Endothelial cell (in vitro differentiated cells): Measurements from ENCODE around the gene CRYL1. TPM values are rescaled to one million over a fixed set of nuclear protein-coding genes. Genes with fewer than 3 reads are reported as not detected.

Source experiments
- DNase-seq: peaks from one replicate; pipeline ENCODE4 v3.0.0; 2021; ENCODE audit warnings: low spot score
- H3K27ac Mint-ChIP-seq: one replicate; pipeline ENCODE4 v1.8.0; 2021; ENCODE audit warnings: mixed read lengths, inconsistent platforms; ENCODE audit not compliant: unreplicated experiment
- H3K27me3 Mint-ChIP-seq: one replicate; pipeline ENCODE4 v1.8.0; 2021; ENCODE audit warnings: mild to moderate bottlenecking, moderate library complexity, mixed read lengths, inconsistent platforms; ENCODE audit not compliant: unreplicated experiment
- H3K36me3 Mint-ChIP-seq: one replicate; pipeline ENCODE4 v1.8.0; 2021; ENCODE audit warnings: mild to moderate bottlenecking, low read depth, mixed read lengths, inconsistent platforms; ENCODE audit not compliant: unreplicated experiment
- H3K4me1 Mint-ChIP-seq: one replicate; pipeline ENCODE4 v1.8.0; 2021; ENCODE audit warnings: mild to moderate bottlenecking, mixed read lengths, inconsistent platforms; ENCODE audit not compliant: unreplicated experiment
- H3K4me3 Mint-ChIP-seq: one replicate; pipeline ENCODE4 v1.8.0; 2021; ENCODE audit warnings: mild to moderate bottlenecking, mixed read lengths, inconsistent platforms; ENCODE audit not compliant: unreplicated experiment
- H3K9me3 Mint-ChIP-seq: one replicate; pipeline ENCODE4 v1.8.0; 2021; ENCODE audit warnings: mixed read lengths, inconsistent platforms; ENCODE audit not compliant: unreplicated experiment
- total RNA-seq: library from RNA; stranded (reverse); fragmentation: NEBNext Ultra II Directional; extraction: Animal tissue kit (Norgen Biotek cat#: 25700); gene quantifications from one replicate; pipeline ENCODE4 v1.2.1, GENCODE V29; 2021; ENCODE audit not compliant: unreplicated experiment
- TF ChIP-seq, protein P1 (sequence below): fragments of 200-600 bp; sonication (generic); IDR thresholded peaks from one replicate; pipeline ENCODE4 v1.5.0; 2021; ENCODE audit warnings: antibody characterized with exemption; ENCODE audit not compliant: unreplicated experiment

Gene CRYL1
- total RNA-seq, 1 donor from 2014 or later = 4.8 TPM

DNA sequence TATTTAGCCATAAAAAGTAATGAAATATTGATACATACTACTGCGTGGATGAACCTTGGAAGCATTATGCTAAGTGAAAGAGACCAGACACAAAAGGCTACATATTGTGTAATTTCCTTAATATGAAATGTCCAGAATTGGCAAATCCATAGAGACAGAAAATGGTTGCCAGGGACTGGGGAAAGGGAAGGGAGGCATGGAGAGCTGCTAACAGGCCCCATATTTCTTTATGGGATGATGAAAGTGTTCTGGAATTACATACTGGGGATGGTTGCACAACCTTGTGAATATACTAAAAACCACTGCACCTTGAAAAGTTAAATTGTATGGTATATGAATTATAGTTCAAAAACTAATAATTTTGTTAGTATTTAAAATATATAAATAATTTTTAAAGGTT, 44.9 kb upstream of the CRYL1 start:
- H3K4me3 Mint-ChIP-seq = no peak overlapping the region
- H3K27ac Mint-ChIP-seq = no peak overlapping the region
- peaks cover 7% of the 10 kb centered on the region for H3K4me1 Mint-ChIP-seq
- peaks cover 6% of the 10 kb centered on the region for H3K36me3 Mint-ChIP-seq
- DNase-seq = no peak
- TF ChIP-seq, protein P1, sequence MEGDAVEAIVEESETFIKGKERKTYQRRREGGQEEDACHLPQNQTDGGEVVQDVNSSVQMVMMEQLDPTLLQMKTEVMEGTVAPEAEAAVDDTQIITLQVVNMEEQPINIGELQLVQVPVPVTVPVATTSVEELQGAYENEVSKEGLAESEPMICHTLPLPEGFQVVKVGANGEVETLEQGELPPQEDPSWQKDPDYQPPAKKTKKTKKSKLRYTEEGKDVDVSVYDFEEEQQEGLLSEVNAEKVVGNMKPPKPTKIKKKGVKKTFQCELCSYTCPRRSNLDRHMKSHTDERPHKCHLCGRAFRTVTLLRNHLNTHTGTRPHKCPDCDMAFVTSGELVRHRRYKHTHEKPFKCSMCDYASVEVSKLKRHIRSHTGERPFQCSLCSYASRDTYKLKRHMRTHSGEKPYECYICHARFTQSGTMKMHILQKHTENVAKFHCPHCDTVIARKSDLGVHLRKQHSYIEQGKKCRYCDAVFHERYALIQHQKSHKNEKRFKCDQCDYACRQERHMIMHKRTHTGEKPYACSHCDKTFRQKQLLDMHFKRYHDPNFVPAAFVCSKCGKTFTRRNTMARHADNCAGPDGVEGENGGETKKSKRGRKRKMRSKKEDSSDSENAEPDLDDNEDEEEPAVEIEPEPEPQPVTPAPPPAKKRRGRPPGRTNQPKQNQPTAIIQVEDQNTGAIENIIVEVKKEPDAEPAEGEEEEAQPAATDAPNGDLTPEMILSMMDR = no peak
- H3K9me3 Mint-ChIP-seq = no peaks in the 10 kb centered on the region
- H3K27me3 Mint-ChIP-seq = peaks cover 5% of the 10 kb centered on the region

DNA sequence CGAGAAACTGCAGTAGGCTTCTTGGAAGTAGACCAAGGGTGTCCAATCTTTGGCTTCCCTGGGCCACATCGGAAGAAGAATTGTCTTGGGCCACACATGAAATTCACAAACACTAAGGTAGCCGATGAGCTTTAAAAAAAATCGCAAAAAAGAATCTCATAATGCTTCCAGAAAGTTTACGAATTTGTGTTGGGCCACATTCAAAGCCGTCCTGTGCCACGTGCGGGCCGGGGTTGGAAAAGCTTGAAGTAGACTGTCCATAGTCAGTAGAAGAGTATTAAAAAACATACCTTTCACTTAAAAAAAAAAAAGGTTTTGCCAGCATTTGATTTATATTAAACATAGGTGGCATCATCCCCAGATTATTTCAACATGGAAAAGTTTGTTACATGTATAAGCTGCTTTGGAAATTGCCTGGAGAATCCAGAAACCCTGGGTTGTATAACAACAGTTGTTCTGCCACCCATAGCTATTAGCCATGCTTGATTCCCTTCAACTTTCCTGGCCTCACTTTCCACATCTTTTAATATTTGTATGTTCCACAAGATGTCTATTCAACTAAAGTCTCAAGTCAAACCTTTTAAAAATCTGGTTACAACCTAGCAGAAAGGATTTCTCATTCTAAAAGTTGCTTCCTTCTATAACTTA, 42.3 kb upstream of the CRYL1 start:
- TF ChIP-seq, protein P1 = no peak

DNA sequence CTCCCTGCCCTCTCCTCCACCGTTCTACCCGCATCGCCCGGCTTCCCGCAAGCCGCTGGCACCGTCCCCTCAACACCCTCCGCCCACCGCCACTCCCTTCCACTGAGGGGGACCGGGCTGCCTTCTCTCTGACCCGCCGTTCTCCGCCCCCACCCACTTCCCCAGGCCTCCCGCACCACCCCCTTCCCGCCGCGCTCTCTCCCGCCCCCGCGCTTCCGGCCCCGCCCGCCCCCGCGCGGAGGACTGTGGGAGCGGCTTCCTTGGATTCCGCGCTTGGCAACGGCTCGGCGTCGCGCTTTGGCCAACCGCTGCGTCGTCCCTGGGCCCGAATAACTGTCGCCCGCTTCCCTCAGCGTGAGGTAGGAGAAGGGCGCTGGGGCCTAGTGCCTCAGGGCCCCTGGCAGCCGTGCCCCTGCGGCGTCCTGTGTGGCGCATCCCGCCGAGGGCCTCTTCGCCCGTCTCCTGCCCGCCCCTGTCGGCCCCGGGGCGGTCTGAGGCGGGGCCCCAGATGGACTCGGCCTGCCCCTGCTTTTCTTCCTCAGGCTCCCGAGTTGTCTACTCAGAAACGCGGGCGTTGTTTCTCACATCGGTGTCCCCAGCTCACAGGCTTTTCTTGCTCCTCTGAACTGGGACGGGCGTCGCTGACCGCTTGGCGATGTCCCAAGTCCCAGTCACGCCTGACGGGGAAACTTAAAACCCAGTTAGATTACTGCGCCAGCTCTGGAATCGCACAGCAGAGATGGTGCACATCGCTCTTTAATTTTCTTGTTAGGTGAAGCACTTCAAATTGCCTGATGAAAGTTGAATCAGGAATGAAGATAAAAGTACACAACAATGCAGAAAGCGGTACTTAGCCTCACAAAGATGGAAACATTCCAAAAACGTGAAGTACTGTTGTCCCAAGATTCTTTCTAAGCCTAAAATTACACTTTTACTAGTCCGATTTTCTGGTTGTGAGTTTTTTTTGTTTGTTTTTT, 41.5 kb upstream of the CRYL1 start, which contains the start of gene IFT88:
Gene IFT88 (plus strand): TSS at position 260 of the 977 bp plus-strand sequence. CDS start 7,229 bp downstream, outside the sequence.
- peak; percentile 91 for DNase-seq
- TF ChIP-seq, protein P1 = no peak
- Mint-ChIP-seq H3K9me3 (no peaks in the 10 kb centered on the region), H3K36me3 (peaks cover 14% of the 10 kb centered on the region), H3K4me1 (peaks cover 7% of the 10 kb centered on the region), H3K27me3 (peaks cover 12% of the 10 kb centered on the region), H3K4me3 (peak within 1 kb of the TSS; percentile 93), H3K27ac (peak within 1 kb of the TSS; percentile 97)

More for the DNA sequence above, 42.3 kb upstream of the CRYL1 start:
- Mint-ChIP-seq H3K36me3 (peaks cover 14% of the 10 kb centered on the region), H3K9me3 (no peaks in the 10 kb centered on the region), H3K27ac (peak overlapping the region; percentile 95), H3K4me1 (peaks cover 7% of the 10 kb centered on the region), H3K4me3 (peak overlapping the region; percentile 92), H3K27me3 (peaks cover 12% of the 10 kb centered on the region)
- DNase-seq = no peak

DNA sequence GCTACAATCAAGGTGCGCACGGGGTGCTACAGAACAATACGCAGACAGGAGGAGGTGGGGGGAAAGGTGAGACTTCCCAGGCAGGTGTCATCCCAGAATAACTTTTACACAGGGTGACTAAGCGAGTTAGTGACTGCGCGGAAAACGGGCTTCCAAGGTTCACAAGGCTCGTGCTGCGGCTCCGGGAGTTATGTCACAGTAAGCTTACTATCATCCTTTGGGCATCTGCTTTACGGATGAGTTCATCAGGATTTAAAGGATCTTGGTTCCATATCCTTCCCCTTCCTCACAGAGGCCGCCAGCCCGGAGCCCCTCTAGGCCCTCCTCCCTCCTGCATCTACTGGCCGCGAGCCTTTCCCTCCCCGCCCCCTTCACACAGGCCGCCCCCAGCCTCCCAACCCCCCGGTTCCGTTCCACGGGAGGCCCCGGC, 40.8 kb upstream of the CRYL1 start:
- Mint-ChIP-seq H3K27ac (peak overlapping the region; percentile 97), H3K4me1 (peaks cover 7% of the 10 kb centered on the region), H3K36me3 (peaks cover 14% of the 10 kb centered on the region), H3K4me3 (peak overlapping the region; percentile 93), H3K27me3 (peaks cover 14% of the 10 kb centered on the region), H3K9me3 (no peaks in the 10 kb centered on the region)
- TF ChIP-seq, protein P1 = no peak
- no peak for DNase-seq
